NCI-H1092 (cell line): ENCODE data around the gene ZNF462.
"Not testable (repeated sequence)": the region's sequence is repeated elsewhere in the genome, so short reads cannot be mapped to it uniquely, and the experiment has no call there.

Source experiments
- DNase-seq: peaks from one replicate; lab custom pipeline; 2025; lab: John Stamatoyannopoulos, UW

The ZNF462 gene

DNA sequence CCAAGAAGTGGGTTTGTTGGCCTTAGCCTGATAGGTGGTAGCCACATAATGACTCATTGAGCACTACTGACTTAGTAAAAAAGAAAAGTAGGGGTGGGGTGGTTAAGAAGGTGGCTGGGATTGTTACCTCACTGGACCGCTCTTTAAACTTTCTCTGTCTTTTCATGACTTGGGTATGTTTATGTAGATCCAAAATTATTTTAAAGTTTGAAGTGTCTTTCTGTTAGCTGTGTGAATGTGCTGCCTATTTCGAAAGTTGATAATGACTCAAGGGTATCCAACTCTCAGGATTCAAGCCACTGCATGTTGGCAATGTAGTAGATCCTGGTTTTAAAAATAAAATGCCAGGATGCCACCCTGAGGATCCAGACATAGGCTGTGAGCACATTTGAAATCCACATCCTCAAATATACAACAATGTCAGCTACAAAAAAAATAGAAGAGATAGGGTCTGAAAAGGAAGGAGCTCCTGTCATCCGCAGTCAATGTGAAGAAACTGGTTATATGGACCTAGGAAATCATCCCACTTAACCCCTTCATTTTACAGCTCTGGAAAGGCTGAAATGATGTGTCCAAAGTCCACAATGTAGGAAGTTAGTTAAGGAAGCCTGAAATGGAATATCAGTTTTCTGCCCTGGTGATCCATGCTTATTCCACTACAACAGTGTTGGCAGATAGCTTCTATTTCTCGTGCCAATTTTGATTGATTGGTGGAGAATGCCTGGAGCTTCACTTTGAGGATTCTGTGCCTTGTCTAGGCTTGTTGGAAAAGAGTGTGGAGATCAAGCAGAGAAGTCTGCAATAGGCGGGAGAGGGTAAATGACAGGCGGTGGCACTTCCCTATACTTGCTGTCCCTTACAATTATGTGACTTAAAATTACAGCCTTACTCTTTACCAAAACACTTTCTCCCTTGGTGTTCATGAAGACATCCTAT is 23.4 kb downstream of the ZNF462 start:
- no peak for DNase-seq

DNA sequence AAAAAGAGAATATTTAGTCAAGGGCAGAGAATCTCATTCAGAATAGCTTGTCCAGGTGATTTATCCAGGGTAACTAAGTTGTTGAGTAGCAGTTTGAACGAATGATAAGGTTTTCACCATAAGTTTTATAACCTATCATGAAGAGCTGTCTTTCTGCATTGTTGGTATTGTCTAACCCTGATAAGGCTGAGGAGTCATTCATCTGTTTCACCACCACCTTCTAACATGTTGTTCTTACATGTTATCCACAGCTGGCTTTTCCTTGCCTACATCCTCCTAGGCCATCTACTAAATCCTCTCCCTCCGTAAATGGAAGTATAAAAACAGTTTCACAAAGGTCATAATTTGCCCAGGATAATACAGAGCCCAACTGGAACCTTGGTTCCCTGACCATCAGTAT is 24.1 kb downstream of the ZNF462 start:
- DNase-seq = no peak

DNA sequence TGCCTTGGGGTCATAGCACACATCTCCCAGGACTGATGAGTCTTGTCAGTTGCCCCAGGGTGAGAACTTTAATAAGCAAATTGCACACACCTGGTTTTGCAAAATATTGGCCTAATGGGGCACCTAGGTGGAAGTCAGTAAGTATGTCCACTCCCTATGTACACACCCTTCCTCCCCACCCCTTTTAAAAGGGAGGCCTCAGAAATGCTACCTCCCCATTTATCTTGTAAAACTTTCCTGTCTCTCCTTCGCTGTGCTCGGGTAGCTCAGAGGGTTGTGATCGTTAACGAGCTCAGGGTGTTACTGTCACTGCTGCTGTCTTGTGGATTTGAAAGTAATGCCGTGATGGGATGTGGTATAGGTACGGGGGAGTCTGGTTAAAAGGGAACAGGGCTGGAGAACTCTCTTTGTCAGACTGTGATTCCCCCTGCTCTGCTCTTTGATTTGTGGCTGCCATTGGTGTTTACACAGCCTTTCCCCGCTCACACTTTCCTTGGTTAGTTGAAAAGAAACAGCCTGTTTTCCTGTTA is 26.2 kb downstream of the ZNF462 start:
- no peak for DNase-seq

DNA sequence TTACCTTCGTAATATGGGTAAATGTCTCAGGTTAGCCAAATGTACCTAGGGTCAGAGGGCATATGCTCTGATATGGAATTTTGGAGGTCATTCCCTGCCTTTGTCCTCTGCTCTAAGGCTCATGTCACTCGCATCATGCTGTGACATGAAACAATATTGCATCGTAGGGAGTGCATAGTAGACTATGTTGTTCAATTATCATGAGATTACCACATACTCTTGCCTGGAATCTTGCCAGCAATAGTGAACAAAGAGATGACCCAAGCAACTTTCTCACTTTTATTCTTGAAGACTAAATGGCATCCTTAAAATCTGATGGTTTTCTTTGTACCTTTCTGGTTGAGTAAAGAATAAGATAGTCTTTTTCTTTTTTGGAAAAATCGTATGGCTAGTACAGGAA is 27.6 kb downstream of the ZNF462 start:
- no peak for DNase-seq

DNA sequence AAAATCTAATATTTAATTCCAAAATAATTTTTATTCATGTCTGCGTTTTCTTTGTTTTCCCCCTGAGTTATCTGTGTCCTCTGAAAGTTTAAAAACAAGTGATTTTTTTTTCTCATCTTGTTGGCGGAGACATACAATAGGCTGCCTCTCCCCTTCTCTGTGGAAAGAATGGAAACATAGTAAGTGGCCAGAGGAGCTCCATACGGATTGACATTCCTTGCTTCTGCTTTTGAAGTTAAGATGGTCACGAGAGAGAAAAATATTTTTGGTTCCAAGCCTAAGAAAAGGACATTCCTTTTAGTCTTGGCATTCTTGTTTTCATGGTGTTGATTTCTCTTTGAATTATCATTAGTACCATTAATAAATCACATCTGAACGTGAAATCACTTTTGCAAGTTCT is 28.3 kb downstream of the ZNF462 start:
- no peak for DNase-seq

DNA sequence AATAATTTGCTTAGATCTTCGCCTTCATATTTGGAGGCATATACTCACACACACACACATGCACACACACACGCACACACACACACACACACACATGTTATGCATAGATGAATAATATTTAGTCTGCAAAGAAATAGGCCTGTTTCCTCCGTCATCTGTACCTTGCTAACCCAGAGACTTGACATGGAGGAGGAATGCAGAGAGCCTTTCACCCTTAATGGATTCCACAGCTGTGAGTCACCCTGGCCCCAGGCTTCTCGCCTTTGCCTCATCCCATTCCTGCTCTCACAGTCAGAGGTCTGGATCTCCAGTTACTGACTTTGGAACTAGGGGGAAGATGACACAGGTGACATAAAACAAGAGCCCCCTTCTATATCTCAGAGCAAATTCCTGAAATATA is 29.7 kb downstream of the ZNF462 start:
- no peak for DNase-seq

DNA sequence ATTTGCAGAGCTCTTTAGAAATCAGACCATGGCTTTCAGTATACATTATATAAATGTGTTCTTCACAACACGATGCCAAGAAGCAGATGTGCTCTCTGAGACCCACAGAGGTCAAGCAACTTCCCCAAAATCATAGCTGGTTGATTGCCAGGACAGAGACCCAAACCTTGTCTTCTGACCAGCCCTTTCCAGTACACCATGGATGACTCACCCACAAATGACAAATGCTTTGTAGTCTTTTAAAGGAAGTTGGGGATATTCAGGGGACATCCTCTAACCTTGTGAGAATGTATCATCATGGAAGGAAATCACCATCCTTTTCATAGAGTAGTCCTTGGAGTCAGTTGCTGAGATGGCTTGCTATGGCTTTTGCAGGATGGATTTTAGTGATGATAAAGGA is 30.1 kb downstream of the ZNF462 start:
- no peak for DNase-seq

DNA sequence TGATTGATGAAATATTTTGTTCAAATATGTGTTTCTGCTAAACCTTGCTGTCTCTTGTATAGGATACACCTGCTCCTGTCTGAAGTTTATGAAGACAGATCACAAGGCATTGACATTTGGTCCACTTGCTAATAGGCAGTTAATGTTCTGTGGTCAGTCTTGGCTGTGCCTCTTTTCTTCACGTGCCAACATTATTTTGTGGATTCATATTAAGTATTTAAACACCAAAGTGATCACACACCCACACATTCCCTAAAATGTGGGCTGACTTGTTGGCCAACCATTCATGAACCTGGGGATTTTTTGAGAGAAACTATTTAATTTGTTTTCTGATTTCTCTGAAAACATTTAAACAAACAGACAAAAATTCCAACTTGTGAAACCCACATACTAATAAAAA is 33.7 kb downstream of the ZNF462 start:
- DNase-seq = no peak

DNA sequence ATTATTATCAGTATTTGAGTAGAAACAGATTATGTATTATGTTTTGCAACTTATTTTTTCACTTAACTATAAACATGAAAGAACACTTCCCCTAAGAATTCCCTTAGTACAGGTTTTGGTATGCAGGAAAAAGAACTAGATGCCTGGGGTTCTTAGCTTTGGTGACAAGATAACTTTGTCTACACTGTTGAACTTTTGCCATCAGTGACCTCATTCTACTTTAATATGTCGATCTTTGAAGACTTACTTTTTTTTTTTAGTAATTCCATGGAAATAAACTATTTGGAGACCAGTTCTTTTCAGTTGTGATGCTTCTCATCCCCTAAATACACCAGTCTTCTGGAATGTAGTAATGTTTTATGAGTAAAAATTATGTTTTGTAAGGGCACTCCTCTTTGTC is 34.3 kb downstream of the ZNF462 start:
- no peak for DNase-seq

DNA sequence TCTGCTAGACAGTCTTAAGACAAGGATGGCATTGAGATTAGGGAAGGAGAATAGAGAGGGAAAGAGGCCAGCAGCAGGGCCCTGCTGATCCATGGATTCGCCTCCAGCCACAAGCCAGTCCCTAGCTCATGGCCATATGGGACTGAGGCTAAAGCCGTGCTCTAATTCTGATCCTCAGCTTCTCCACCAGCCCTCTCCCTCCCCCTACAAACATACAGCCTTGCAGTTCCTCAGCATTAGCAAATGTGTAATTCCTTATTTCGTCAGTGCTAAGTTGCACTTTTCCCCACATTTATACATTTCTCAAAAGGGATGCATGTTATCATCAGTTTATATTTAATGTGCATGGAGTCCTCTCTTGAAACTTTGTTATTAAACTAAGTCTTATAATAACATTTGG is 34.8 kb downstream of the ZNF462 start:
- no peak for DNase-seq

DNA sequence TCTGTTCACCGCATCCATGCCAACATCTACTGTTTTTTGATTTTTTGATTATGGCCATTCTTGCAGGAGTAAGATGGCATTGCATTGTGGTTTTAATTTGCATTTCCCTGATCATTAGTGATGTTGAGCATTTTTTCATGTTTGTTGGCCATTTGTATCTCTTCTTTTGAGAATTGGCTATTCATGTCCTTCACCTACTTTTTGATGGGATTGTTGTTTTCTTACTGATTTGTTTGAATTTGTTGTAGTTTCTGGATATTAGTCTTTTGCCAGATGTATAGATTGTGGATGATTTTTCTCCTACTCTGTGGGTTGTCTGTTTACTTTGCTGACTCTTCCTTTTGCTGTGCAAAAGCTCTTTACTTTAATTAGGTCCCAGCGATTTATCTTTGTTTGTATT is 37.6 kb downstream of the ZNF462 start:
- DNase-seq = not testable (repeated sequence)

DNA sequence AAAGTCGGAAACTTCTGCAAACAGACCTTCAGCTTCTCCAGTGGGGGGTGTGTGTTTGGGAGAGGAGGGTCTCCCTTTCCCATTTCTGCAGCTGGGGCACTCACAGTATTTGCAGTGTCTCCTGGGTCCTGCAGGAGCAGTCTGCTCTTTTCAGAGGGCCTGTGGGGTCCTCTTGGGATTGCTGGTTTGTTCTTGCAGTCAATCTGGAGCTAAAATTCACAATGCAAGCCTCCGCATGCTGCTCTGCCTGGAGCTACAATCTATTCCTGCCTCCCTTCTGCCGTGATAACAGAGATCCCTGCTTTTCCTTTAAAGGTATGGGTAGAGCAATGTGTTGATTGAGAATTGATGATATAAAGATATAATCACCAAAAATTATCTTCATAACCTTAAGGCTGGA is 43.2 kb downstream of the ZNF462 start:
- DNase-seq = no peak

DNA sequence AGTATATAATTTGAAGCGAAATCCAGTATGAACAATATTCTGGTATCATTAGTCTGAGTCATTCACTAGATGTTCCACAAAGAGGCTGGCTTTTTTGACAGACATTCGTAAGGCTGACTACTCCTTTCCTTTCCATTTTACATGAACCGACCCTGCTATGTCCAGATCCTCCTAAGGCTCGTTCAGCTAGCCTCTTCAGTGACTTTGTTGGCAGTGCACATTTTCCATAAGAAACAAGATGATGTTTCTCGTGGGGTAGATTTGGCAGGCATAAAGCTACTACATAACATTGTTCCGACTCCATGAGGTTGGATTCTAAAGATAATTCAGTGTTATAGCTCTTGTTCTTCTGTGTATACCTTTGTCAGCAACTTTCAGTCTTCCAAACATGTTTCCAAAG is 49.0 kb downstream of the ZNF462 start:
- no peak for DNase-seq

DNA sequence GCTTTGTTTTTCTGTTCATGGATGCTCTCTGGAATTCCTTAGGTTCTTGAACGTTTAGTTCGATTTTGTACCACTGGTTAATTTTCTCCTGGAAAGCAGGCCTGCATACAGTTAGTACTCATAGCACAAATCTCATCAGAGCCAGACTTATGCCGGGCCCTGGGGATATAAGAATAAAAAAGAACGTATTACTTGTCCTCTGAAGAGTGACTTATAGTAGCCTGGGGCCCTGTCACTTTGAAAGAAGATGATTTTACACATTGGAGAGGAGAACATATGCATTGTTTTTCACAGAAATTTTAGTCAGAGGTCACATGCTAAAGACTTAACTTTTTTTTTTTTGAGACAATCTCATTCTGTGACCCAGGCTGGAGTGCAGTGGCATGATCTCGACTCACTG is 50.3 kb downstream of the ZNF462 start:
- no peak for DNase-seq

DNA sequence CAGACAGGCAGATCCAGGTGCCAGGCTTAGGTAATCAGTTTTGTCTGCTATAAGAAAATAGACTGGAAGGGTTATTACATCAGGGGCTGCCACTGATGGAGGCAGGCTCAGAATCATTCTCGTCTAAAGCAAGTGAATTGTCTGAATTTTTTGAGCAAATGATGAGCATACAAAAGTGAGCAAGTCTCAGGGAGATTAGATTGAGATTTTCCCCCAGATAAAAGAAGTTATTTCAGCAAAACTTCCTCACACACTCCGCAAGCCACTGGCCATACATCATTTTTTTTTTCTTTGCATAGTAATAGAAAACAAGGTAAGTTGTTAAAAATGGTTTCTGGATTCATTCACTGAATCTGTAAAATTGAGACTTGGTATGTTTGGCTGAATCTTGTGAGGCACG is 52.9 kb downstream of the ZNF462 start:
- DNase-seq = no peak

DNA sequence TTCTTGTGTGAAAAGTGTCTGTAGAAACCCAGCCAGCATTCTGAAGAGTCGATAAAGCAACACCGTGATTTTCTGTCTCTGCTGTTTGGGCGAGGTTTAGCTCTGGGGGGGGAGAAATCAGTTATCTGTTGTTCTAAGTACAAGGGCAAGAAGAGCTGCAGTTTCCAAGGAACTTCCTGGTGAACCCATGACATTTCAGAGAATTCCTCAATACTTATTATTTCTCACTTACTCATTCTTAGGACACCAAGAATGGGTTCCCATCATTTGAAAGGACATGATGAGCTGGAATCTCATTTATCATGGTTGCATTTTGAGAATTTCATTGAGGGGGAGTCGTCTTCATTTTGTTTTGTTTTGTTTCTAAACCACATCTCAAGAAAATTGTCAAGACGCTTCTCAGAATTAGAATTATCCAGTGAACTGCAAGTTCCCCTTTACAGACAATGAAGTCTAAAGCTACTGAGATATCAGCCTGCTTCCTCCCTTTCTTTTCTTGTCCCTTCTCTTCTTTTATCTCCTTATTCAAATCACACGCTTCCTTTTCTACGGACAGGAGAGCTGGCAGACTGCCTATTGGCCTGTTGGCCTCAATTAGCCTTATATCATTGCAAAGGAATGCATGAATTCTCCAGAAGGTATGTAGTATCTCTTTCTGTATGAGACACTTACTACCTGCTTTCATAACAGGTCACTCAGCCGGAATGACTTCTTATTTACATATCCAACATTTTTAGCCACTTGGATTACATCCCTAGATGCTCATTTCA is 53.7 kb downstream of the ZNF462 start:
- no peak for DNase-seq

DNA sequence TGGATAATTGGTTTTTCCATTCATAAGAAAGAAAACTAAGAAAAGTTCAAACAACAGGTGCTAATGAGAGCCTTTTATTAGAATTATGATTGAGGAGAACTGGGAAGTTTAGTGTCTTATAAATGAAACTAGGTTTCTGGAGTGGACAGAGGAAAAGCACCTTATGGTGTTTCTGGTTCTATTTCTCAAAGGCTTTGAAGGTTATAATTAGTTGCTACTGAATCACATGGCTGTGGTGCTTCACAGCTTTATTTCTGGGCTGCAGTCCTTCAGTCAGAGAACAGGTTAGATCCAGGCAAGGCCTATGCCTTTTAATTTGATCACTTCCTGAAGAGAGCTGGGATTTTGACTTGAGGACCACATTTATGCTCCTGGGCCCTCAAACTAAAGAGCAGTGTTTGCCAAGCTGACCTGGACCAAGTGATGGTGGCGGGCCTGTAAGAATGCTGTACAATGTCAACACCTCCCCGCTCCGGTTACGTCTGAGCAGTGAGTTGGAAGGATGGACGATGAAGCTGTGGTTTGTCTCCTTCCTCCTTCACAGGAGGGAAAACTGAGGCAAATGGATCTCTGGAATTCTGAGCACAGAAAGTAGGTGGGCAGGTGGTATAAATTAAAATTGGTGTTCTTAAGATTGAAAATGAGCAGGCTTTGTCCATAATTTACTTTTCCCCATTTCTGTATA is 56.0 kb downstream of the ZNF462 start:
- DNase-seq = no peak

DNA sequence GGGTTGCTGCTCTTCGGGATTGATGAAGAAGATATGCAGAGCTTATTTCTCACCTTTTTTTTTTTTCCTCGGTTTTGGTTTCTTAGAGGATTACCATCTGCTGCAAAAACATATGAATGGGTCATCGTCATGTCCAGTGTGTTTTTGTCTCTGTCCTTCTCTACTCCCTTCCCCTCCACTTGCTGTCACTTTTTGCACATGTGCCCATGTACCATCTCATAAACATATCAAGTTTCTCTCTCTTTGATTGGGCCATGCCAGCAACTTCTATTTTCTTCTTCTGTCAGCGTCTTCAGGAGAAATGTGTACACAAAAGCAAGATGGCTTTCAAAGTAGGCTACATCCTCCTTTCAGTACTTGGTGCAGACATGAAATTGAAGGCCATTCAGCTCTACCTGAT is 57.1 kb downstream of the ZNF462 start:
- no peak for DNase-seq

DNA sequence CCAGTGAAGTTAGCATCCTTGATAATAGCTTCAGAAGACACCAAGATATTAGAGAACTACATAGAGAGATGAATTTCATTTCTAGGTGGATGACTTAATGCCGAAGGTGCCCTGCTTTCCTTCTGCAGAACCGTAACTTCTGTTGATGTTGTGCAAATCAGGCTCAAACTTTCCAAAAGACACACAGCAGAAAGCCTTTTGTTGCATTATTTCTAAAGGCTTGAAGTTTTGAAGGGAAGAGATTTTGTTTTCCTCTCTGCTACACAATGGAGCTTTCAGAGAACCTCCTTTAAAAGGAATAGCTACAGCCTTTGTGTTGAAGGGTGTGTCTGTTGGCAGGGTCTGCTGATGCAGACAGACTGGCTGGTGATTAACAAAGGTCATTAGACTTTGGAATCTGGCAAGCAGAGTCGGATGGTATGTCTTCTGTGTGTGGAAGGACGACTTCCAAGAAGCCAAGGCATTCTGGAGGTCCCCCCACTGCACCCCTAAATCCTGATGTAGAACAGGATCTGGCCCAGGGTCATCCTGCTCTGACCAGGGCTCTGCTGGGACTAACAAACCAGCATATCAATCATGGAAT is 57.8 kb downstream of the ZNF462 start:
- no peak for DNase-seq

DNA sequence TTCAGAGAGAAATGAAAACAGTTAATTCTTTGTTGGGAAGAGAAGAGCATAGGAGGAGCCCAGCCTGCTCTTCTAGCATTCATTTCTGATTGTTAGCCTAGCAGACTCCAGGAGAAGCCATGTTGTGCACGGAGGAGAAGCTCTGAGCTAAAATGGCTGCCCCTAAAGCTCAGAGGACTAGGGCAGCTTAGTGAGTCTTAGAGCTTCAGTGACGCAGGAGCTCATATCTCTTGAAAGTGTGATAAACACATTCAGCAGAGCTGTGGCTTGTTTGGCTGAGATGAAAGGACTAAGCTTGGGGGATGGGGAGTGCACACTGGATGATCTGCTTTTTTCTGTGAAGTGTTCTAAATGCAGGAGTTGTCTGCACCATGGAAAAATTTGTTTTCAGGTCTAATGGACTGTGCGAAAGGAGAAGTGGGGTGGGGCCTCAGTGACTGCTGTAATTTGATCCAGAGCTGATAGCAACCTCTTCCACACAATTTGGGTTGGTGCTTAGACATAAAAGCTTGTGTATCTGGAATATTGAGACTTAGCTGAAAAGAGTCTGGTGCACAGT is 58.5 kb downstream of the ZNF462 start:
- DNase-seq = no peak

DNA sequence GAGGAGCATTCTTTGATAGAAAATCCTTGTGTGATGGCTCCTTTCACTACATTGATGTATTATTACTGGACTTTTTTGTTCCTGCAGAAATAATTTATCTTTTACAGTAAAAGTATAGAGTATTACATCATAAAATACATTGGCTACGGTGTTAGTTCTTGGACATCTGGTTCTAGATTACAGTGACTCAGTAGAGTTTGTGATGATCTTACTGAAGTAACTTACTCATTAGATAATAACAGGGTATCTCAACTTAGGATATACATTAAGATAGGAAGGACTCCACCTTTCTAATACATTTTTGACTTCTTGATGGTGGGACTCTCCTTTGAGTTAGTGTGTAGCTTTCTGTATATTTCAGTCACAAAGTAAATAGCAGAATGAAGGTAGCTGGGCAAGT is 59.1 kb downstream of the ZNF462 start:
- no peak for DNase-seq

DNA sequence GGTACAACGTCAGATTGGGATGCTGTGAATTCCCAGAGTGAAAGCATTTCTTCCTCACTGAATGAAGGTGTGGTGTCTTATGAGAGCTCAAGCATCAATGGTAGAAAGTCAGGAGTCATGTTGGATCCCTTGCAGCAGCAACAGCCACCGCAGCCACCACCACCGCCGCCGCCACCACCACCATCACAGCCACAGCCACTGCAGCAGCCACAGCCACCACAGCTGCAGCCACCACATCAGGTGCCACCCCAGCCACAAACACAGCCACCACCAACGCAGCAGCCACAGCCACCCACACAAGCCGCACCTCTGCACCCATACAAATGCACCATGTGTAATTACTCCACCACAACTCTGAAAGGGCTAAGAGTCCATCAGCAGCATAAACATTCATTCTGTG is 62.4 kb downstream of the ZNF462 start:
- DNase-seq = no peak
